ENCODE measurements around the gene GRIA1. TPM values are rescaled to one million over a fixed set of nuclear protein-coding genes. Genes with fewer than 3 reads are reported as not detected.
"Not testable (repeated sequence)": the region's sequence is repeated elsewhere in the genome, so short reads cannot be mapped to it uniquely, and the experiment has no call there.

The GRIA1 gene
- total RNA-seq, 3 donors from 2014 or later = 0.10 to 0.54 TPM; not detected in 1

DNA sequence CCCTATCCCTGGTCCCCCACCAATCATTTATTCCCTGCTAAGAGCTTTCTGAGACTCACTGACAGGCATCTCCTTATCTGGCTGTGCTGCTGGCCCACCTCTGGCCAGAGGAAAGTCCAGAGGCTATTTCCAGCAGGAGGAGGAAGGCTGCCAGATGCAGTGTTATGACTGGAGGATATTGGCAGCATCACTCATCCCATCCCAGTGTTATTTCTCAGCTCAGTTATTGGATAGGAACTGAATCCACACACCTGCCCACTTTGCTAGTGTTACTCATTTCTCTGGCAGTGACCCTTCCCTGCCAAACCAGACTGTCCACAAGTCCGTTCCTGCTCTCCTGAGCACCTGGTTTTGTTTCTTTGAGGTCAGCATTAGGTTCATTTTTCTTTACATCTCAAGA, 228.2 kb downstream of the GRIA1 start:
- H3K9me3 ChIP-seq = no peaks in the 10 kb centered on the region
- no peak for TF ChIP-seq CTCF (IDR thresholded peaks at IDR 0.05)
- H3K4me1 ChIP-seq (ENCODE audit: low read depth) = no peaks in the 10 kb centered on the region
- intact Hi-C loops (cut with DNase I, micrococcal nuclease) = no loop called here
- ATAC-seq (no peak), DNase-seq (no peak)
- no peaks in the 10 kb centered on the region for H3K36me3 ChIP-seq (ENCODE audit: low read depth)
- H3K4me3 ChIP-seq = no peak overlapping the region

DNA sequence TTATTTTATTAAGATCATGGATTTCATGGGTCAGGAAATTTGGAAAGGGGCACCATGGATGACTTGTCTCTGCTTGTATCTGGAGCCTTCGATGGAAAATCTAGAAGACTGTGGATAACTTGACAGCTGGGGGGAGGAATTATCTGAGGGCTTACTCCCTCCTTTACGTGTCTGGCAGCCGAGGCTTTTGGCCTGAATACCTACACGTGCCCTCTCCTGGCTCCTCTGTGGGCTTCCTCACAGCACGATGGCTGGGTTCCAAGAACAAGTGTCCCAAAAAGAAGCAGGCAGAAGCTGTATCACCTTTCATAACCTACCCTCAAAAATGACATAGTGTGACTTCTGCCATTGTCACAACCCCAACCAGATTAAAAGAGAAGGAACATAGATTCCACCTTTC, 228.9 kb downstream of the GRIA1 start:
- ATAC-seq (no peak), DNase-seq (no peak)
- Histone ChIP-seq H3K9me3 (no peaks in the 10 kb centered on the region), H3K4me1 (ENCODE audit: low read depth) (no peaks in the 10 kb centered on the region), H3K4me3 (no peak overlapping the region), H3K36me3 (ENCODE audit: low read depth) (no peaks in the 10 kb centered on the region)
- TF ChIP-seq CTCF (IDR thresholded peaks at IDR 0.05) = no peak
- intact Hi-C loops (cut with DNase I, micrococcal nuclease) = no loop called here

DNA sequence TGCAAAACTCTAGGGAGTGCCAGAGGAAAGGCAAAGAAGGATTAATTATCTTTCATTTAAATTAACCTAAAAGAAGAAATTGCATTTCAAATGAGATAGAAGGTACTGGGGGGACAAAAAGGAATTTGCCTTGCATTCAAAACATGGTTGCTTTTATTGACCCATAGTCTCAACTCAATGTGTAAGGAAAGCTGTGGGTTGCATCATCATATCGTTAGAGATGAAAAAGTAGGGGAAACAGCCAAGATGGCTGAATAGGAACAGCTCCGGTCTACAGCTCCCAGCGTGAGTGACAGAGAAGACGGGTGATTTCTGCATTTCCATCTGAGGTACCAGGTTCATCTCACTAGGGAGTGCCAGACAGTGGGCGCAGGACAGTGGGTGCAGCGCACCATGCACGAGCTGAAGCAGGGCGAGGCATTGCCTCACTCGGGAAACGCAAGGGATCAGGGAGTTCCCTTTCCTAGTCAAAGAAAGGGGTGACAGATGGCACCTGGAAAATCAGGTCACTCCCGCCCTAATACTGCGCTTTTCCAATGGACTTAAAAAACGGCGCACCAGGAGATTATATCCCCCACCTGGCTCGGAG, 232.6 kb downstream of the GRIA1 start:
- H3K4me3 ChIP-seq; ATAC-seq; DNase-seq; H3K9me3 ChIP-seq; intact Hi-C loops (cut with DNase I, micrococcal nuclease); H3K4me1 ChIP-seq (ENCODE audit: low read depth); H3K36me3 ChIP-seq (ENCODE audit: low read depth): not testable (repeated sequence)

DNA sequence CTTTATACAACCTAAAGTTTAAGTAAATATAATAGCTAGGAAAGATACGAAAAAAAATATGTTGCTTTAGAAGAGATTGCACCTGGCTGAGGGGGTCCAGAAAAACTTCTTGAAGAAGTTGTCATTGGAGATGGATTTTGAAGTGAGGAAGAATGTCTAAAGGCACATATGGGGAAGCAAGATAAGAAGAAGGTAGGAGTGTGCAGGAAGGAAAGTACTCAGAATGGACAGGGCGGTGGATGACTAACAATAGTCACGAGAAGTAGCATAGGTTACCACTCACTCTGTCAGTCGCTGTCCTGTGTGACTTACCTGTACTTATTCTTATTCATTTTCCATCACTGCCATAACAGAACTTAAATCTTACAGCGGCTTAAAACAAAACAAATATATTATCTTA, 251.6 kb downstream of the GRIA1 start:
- peaks cover 4% of the 10 kb centered on the region for H3K9me3 ChIP-seq
- H3K4me3 ChIP-seq = no peak overlapping the region
- no peak for DNase-seq
- TF ChIP-seq CTCF (IDR thresholded peaks at IDR 0.05) = no peak
- intact Hi-C loops (cut with DNase I, micrococcal nuclease) = no loop called here
- H3K4me1 ChIP-seq (ENCODE audit: low read depth) = no peaks in the 10 kb centered on the region
- ATAC-seq = no peak
- no peaks in the 10 kb centered on the region for H3K36me3 ChIP-seq (ENCODE audit: low read depth)

- H3K4me3 ChIP-seq = no peak overlapping the region
- H3K36me3 ChIP-seq (ENCODE audit: low read depth) = no peaks in the 10 kb centered on the region
- DNase-seq (no peak), ATAC-seq (no peak)
- intact Hi-C loops (cut with DNase I, micrococcal nuclease) = no loop called here
- H3K9me3 ChIP-seq = peaks cover 4% of the 10 kb centered on the region
- H3K4me1 ChIP-seq (ENCODE audit: low read depth) = no peaks in the 10 kb centered on the region
- no peak for TF ChIP-seq CTCF (IDR thresholded peaks at IDR 0.05)
Measured at GRCh38 chr5:153744751-153745150, 254.3 kb downstream of the GRIA1 start.

DNA sequence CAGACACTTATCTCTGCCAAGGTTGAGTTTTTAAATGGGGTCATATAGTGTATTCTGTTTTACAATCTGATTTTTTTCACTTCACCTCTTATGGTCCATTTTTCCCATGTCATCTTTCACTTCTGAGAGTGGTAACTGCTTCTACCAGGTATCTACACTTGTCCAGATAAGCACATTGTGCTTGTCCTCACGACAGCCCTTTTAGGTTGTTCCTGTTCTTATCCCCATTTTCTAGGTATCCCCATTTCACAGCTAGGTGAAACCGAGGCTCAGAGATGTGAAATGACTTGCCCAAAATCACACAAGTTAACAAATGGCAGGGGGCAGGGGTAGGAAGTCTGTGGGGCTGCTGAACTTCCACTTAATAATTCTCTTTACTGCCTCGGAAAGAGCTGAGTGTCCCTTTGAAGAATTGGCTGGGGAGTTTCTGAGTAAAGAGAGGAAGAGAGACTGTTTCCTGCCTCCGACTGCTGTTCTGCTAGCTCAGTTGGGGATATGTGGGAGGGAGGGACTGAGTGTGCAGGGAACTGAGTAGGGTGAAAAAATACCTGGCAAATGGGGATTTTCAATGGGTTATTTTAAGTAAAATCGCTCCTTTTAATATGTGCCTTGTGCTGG, 255.4 kb downstream of the GRIA1 start:
- no peaks in the 10 kb centered on the region for H3K4me1 ChIP-seq (ENCODE audit: low read depth)
- intact Hi-C loops (cut with DNase I, micrococcal nuclease) = no loop called here
- peaks cover 2% of the 10 kb centered on the region for H3K9me3 ChIP-seq
- H3K4me3 ChIP-seq = no peak overlapping the region
- DNase-seq (no peak), ATAC-seq (no peak)
- TF ChIP-seq CTCF (IDR thresholded peaks at IDR 0.05) = no peak
- no peaks in the 10 kb centered on the region for H3K36me3 ChIP-seq (ENCODE audit: low read depth)
